AG04450 (cell line): ENCODE results near the gene KCTD10. TPM values are rescaled to one million over a fixed set of nuclear protein-coding genes. Genes with fewer than 3 reads are reported as not detected.

ENCODE experiments used
- CTCF ChIA-PET: fragments of 300-600, 350-600 bp; formaldehyde crosslinking; extraction: SDS; loops from one replicate; lab custom pipeline; 2022; ENCODE audit warnings: antibody characterized with exemption, inconsistent platforms; lab: Charles Lee
- POLR2A ChIA-PET: fragments of 350-600 bp; formaldehyde crosslinking; extraction: SDS; loops from one replicate; lab custom pipeline; 2021; ENCODE audit warnings: antibody characterized with exemption, inconsistent platforms; lab: Yijun Ruan, JAX
- DNase-seq: peaks from one replicate; pipeline ENCODE4 v3.0.0-alpha.2; 2011; ENCODE audit warnings: low read depth, low spot score
- H3K27ac ChIP-seq: one replicate; pipeline ENCODE4 v1.5.1; 2012; ENCODE audit warnings: low read depth, low read length, control low read depth
- H3K27me3 ChIP-seq: one replicate; pipeline ENCODE4 v1.6.0; 2012; ENCODE audit warnings: low read length; ENCODE audit not compliant: control insufficient read depth, insufficient read depth
- H3K4me3 ChIP-seq: 2 replicates; pipeline ENCODE4 v1.5.1; 2011; ENCODE audit warnings: mild to moderate bottlenecking, low read depth, low read length, control low read depth
- H3K9me3 ChIP-seq: 2 replicates; pipeline ENCODE4 v1.5.1; 2012; ENCODE audit warnings: low read length; ENCODE audit not compliant: control insufficient read depth, insufficient read depth
- CTCF ChIP-seq: IDR thresholded peaks from 2 replicates; pipeline ENCODE4 v1.5.1; 2011; ENCODE audit warnings: low read depth, low read length, control low read depth, inconsistent platforms
- polyA plus RNA-seq: library from polyadenylated mRNA; depleted of rRNA; stranded (reverse); fragments of >200 nt; gene quantifications from 2 replicates; pipeline ENCODE4 v1.2.3, GENCODE V29; 2011

KCTD10 gene
- polyA plus RNA-seq, 1 experiment, result 128 TPM

- POLR2A ChIA-PET, result no interaction called here
- Histone ChIP-seq H3K27me3 (no peaks in the 10 kb centered on the region), H3K9me3 (no peaks in the 10 kb centered on the region), H3K4me3 (no peak overlapping the region), H3K27ac (no peak overlapping the region)
- no peak for TF ChIP-seq CTCF
- DNase-seq, result no peak
- CTCF ChIA-PET, result no interaction called here
Observed at GRCh38 chr12:109451400-109451799, 25.7 kb downstream of the KCTD10 start.

- H3K27me3 ChIP-seq, result no peaks in the 10 kb centered on the region
- DNase-seq, result no peak
- no peak for TF ChIP-seq CTCF
- no peak overlapping the region for H3K4me3 ChIP-seq
- ChIA-PET CTCF (no interaction called here), POLR2A (interaction anchor here (1.2 kb wide), 1 partner anchor 12 kb away, joined by 3 read pairs; no protein-coding TSS in a partner anchor)
- H3K9me3 ChIP-seq, result no peaks in the 10 kb centered on the region
- no peak overlapping the region for H3K27ac ChIP-seq
Observed at GRCh38 chr12:109450980-109451379, 26.1 kb downstream of the KCTD10 start.

DNA sequence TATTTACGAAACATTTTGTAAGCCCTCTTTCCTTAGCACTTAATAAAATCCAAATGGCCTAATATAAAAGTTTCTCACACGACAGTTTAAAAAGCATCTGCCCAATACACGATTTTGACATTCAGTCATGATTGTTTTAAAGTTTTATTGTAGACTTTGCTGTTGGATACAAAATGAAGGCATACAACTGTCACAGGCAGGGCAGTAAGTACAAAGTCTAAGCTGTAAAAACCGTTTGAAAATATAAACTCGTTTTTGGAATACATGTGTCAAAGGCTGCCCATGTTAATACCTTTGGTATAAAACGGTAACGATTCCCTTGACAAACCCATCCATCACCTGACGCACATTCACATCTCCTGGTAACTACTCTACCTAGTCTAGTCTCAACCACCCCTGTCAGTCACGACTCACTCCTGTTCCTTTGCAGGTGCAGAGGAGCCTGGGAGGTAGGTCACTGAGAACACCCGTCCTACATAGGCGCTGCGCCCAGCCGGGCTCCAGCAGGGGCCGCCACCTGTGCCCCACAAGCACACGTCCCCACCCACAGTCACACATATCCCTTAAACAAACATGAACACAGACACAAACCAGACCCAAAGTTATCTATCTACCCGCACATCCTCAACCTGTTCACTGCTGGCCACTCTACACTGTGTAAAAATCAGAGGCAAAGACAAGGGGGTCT is 27.1 kb downstream of the KCTD10 start:
- H3K27ac ChIP-seq, result no peak overlapping the region
- POLR2A ChIA-PET, result interaction anchor here (1.2 kb wide), 1 partner anchor 13 kb away, joined by 3 read pairs; no protein-coding TSS in a partner anchor
- H3K27me3 ChIP-seq, result no peaks in the 10 kb centered on the region
- TF ChIP-seq CTCF, result no peak
- H3K4me3 ChIP-seq, result no peak overlapping the region
- DNase-seq, result no peak
- CTCF ChIA-PET, result interaction anchor here (1.0 to 1.2 kb wide), 2 partner anchors 17 to 22 kb away, joined by 3 to 4 read pairs; no protein-coding TSS in a partner anchor
- no peaks in the 10 kb centered on the region for H3K9me3 ChIP-seq

GRCh38 chr12:109448707-109449390 is 28.3 kb downstream of the KCTD10 start:
- Histone ChIP-seq H3K9me3 (no peaks in the 10 kb centered on the region), H3K4me3 (no peak overlapping the region), H3K27ac (peak overlapping the region; percentile 33), H3K27me3 (no peaks in the 10 kb centered on the region)
- POLR2A ChIA-PET, result no interaction called here
- no peak for TF ChIP-seq CTCF
- CTCF ChIA-PET, result interaction anchor here (1.0 to 1.2 kb wide), 2 partner anchors 16 to 21 kb away, joined by 3 to 4 read pairs; no protein-coding TSS in a partner anchor
- no peak for DNase-seq

- ChIA-PET POLR2A (no interaction called here), CTCF (interaction anchor here (1.0 to 1.4 kb wide), 2 partner anchors 15 to 20 kb away, joined by 6 read pairs; no protein-coding TSS in a partner anchor)
- Histone ChIP-seq H3K27me3 (no peaks in the 10 kb centered on the region), H3K4me3 (no peak overlapping the region), H3K27ac (peak overlapping the region; percentile 33), H3K9me3 (no peaks in the 10 kb centered on the region)
- DNase-seq, result no peak
- TF ChIP-seq CTCF, result no peak
Observed at GRCh38 chr12:109448272-109448671, 28.8 kb downstream of the KCTD10 start.
